RWPE2 (cell line): ENCODE data around the gene KNDC1.

ENCODE experiments used
- ATAC-seq: fragments of 200-7000 bp; cut with Tn5 transposase; 3 replicates; pipeline ENCODE4 v1.9.1; 2021; ENCODE audit warnings: low read depth
- DNase-seq: peaks from one replicate; pipeline ENCODE4 v3.0.0-alpha.2; 2020; ENCODE audit warnings: low spot score
- H3K27ac ChIP-seq: fragments of 450-650 bp; 2 replicates; pipeline ENCODE4 v1.5.1; 2017; ENCODE audit warnings: mild to moderate bottlenecking; ENCODE audit not compliant: poor library complexity, severe bottlenecking
- H3K27me3 ChIP-seq: fragments of 250-450 bp; sonication (Bioruptor Pico); 2 replicates; pipeline ENCODE4 v1.5.1; 2021; ENCODE audit warnings: mild to moderate bottlenecking, moderate library complexity; ENCODE audit not compliant: insufficient read depth, poor library complexity, severe bottlenecking
- H3K36me3 ChIP-seq: fragments of 250-450 bp; sonication (Bioruptor Pico); 2 replicates; pipeline ENCODE4 v1.5.1; 2020; ENCODE audit warnings: low read depth, mild to moderate bottlenecking, moderate library complexity
- H3K4me1 ChIP-seq: fragments of 250-450 bp; sonication (Bioruptor Pico); 2 replicates; pipeline ENCODE4 v1.5.1; 2021; ENCODE audit warnings: mild to moderate bottlenecking, moderate library complexity; ENCODE audit not compliant: insufficient read depth, poor library complexity, severe bottlenecking
- H3K4me3 ChIP-seq: fragments of 250-450 bp; sonication (Bioruptor Pico); 2 replicates; pipeline ENCODE4 v1.5.1; 2021; ENCODE audit warnings: mild to moderate bottlenecking, moderate library complexity; ENCODE audit not compliant: severe bottlenecking
- H3K9me3 ChIP-seq: fragments of 250-450 bp; sonication (Bioruptor Pico); 2 replicates; pipeline ENCODE4 v1.5.1; 2021; ENCODE audit warnings: mild to moderate bottlenecking, moderate library complexity; ENCODE audit not compliant: severe bottlenecking
- TF ChIP-seq, protein P1 (sequence below): fragments of 450-650 bp; IDR thresholded peaks from one replicate; pipeline ENCODE4 v1.5.1; 2017; ENCODE audit warnings: mild to moderate bottlenecking, moderate library complexity; ENCODE audit not compliant: poor library complexity, severe bottlenecking

The KNDC1 gene

DNA sequence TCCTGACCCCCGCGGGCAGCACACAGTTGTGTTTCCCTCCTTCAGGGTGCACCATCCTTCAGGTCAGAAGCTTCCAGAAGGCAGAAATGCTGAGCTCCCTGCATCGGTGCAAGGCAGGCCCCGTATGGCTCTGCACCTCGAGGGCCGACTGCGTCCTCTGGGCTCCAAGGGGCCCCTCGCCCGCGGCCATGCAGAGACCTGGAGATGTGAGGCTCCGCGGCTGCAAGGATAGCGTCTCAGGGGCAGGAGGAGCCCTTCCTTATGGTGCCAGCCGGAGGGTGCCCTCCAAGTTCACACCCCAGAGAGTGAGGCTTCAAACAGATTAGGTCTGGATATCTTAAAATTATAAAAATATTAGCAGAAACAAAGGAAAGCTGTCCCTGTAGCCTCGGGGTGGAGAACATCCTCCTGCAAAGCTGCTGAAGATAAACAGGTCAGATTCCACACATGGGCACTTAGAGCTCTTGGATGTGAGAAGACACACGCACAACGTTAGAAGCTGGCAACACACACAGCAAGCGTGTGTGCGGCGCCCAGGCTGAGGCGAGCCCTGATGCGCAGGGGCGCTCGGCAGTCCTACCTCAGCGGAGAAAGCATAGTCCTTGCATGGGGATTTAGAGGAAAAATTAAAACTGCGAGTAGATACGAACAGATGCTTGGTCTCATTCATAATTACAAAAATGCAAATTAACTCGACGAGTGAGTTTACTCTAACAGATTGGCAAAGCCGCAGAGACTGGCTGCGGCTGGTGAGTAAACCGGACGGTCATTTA is 20.4 kb downstream of the KNDC1 start:
- no peak overlapping the region for H3K27ac ChIP-seq
- no peak for ATAC-seq
- no peaks in the 10 kb centered on the region for H3K9me3 ChIP-seq
- H3K27me3 ChIP-seq, result no peaks in the 10 kb centered on the region
- no peak overlapping the region for H3K4me3 ChIP-seq
- no peaks in the 10 kb centered on the region for H3K36me3 ChIP-seq
- DNase-seq, result no peak
- no peaks in the 10 kb centered on the region for H3K4me1 ChIP-seq
- TF ChIP-seq, protein P1, sequence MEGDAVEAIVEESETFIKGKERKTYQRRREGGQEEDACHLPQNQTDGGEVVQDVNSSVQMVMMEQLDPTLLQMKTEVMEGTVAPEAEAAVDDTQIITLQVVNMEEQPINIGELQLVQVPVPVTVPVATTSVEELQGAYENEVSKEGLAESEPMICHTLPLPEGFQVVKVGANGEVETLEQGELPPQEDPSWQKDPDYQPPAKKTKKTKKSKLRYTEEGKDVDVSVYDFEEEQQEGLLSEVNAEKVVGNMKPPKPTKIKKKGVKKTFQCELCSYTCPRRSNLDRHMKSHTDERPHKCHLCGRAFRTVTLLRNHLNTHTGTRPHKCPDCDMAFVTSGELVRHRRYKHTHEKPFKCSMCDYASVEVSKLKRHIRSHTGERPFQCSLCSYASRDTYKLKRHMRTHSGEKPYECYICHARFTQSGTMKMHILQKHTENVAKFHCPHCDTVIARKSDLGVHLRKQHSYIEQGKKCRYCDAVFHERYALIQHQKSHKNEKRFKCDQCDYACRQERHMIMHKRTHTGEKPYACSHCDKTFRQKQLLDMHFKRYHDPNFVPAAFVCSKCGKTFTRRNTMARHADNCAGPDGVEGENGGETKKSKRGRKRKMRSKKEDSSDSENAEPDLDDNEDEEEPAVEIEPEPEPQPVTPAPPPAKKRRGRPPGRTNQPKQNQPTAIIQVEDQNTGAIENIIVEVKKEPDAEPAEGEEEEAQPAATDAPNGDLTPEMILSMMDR, result no peak

DNA sequence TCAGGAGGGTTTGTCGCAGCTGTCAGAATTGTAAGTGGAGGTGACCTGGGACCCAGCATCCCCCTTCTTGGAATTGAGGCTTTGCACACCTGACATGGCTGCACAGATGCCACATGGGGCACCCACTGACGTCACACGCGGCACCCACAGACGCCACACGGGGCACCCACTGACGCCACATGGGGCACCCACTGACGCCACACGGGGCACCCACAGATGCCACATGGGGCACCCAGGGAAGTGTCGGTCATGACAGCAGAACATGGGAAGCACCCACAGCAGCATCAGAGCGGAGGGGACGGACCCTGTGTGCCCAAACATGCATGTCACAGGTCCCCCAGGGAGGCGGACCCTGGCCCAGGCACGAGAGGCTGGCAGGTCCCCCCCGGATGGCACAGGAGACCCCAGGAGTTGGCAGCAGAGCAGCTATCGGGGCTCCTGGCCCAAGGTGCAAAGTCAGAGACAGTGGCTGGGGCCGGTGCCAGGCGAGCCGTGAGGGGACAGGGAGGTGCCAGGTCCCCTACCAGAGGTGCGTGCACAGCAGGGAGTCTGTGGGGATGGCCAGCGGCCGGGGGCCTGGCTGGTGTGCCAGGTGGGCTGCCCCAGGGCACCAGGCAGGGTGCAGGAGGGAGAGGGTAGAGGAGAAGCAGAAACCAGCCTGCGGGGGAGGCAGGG is 21.1 kb downstream of the KNDC1 start:
- Histone ChIP-seq H3K27ac (no peak overlapping the region), H3K36me3 (no peaks in the 10 kb centered on the region), H3K9me3 (no peaks in the 10 kb centered on the region), H3K4me3 (no peak overlapping the region), H3K4me1 (no peaks in the 10 kb centered on the region), H3K27me3 (no peaks in the 10 kb centered on the region)
- DNase-seq, result no peak
- ATAC-seq, result no peak
- TF ChIP-seq, protein P1, result no peak

DNA sequence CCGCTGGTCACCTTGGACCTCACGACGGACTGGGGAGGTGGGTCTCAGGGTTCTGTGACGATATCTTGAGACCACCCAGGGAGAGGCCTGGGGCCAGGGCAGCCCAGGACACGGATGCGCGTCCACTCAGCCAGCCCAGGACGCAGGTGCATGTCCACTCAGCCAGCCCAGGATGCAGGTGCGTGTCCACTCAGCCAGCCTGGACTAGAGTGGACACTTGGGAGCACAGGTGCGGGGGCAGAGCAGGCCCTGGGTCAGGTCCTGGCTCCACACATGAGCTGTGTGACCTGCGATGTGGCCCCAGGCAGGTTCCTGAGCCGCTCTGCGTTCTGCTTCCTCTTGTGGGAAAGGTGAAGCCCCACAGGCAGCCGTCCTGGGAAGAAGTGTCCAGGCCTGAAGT is 22.2 kb downstream of the KNDC1 start:
- Histone ChIP-seq H3K4me3 (no peak overlapping the region), H3K27me3 (no peaks in the 10 kb centered on the region), H3K36me3 (no peaks in the 10 kb centered on the region)

DNA sequence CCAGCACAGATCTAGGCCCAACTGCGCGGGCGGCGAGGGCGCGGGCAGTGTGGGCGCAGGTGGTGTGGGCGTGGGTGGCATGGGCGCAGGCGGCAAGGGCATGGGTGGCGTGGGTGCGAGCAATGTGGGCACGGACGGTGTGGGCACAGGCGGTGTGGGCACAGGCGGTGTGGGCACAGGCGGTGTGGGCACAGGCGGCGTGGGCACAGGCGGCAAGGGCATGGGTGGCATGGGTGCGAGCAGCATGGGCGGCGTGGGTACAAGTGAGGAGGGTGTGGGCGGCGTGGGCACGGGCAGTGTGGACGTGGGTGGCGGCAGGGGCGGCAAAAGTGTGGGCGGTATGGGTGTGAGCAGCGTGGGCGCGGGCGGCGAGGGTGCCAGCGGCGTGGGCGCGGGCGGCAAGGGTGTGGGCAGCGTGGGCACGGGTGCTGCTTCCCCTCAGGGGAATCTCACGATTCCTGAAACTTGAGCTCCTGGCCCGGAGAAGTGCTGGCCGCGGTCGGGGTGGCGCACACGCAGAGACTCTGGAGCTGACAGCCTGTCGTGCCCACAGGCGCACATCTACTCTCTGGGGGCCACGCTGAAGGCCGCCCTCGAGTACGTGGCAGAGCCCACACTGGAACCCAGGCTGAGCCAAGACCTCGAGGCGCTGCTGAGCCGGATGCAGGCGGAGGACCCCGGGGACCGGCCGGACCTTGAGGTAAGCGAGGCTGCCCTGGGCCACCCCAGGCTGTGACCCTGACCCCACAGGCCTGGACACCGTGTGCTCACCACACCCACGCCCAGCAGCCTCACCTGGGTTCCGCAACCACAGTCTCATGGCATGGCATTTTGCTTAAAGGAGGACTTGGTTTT is 23.0 kb downstream of the KNDC1 start:
- no peaks in the 10 kb centered on the region for H3K36me3 ChIP-seq
- H3K4me3 ChIP-seq, result no peak overlapping the region
- no peak for ATAC-seq
- H3K4me1 ChIP-seq, result no peaks in the 10 kb centered on the region
- no peaks in the 10 kb centered on the region for H3K9me3 ChIP-seq
- no peak overlapping the region for H3K27ac ChIP-seq
- H3K27me3 ChIP-seq, result no peaks in the 10 kb centered on the region
- no peak for DNase-seq
- TF ChIP-seq, protein P1, result no peak

More for the DNA sequence above, 22.2 kb downstream of the KNDC1 start:
- Histone ChIP-seq H3K9me3 (no peaks in the 10 kb centered on the region), H3K27ac (no peak overlapping the region), H3K4me1 (no peaks in the 10 kb centered on the region)
- DNase-seq (no peak), ATAC-seq (no peak)
- TF ChIP-seq, protein P1, result no peak
